Naive thymus-derived CD4-positive, alpha-beta T cell (primary cell): ENCODE data around the gene CCDC200. TPM values are rescaled to one million over a fixed set of nuclear protein-coding genes. Genes with fewer than 3 reads are reported as not detected.
A peak's percentile ranks its signal among the peaks of the same experiment; 100 is the strongest.

Source experiments
- ATAC-seq: fragments of 150-1000 bp; cut with Tn5 transposase; 2 replicates; pipeline ENCODE4 v1.10.0; 2021; ENCODE audit warnings: mild to moderate bottlenecking, moderate library complexity
- CTCF ChIA-PET: fragments of 350-600 bp; sonication (Branson Sonifier 250); formaldehyde crosslinking; loops from one replicate; lab custom pipeline; 2021; ENCODE audit warnings: antibody characterized with exemption; lab: Charles Lee
- POLR2A ChIA-PET: fragments of 350-600 bp; sonication (Branson Sonifier 250); formaldehyde crosslinking; loops from one replicate; lab custom pipeline; 2021; ENCODE audit warnings: antibody characterized with exemption, inconsistent platforms; lab: Charles Lee
- DNase-seq, 9 donors: peaks; one replicate each; pipeline versions ENCODE4 v3.0.0 to v3.0.0-alpha.2; 2020 to 2022; ENCODE audit warnings: mixed read lengths in 1 of 9
- H3K27ac ChIP-seq: one replicate; pipeline ENCODE4 v1.7.0; 2013; ENCODE audit warnings: mild to moderate bottlenecking, low read depth, low read length, moderate library complexity
- H3K27me3 ChIP-seq, 2 donors: one replicate each; pipeline ENCODE4 v1.7.0; 2013; ENCODE audit warnings: low read length in 2 of 2, mild to moderate bottlenecking in 2 of 2, moderate library complexity in 2 of 2; ENCODE audit not compliant: control insufficient read depth in 2 of 2, insufficient read depth in 2 of 2
- H3K36me3 ChIP-seq, 3 experiments: 1 replicate in 2 of 3; 2 replicates in 1 of 3; pipeline ENCODE4 v1.7.0; 2013; ENCODE audit warnings: low read length in 3 of 3, mild to moderate bottlenecking in 3 of 3, moderate library complexity in 1 of 3; ENCODE audit not compliant: insufficient read depth in 3 of 3, control insufficient read depth in 2 of 3
- H3K4me1 ChIP-seq, 2 donors: one replicate each; pipeline ENCODE4 v1.7.0; 2013; ENCODE audit warnings: low read length in 2 of 2, mild to moderate bottlenecking in 2 of 2, moderate library complexity in 1 of 2; ENCODE audit not compliant: control insufficient read depth in 2 of 2, insufficient read depth in 2 of 2
- H3K4me3 ChIP-seq: 2 replicates; pipeline ENCODE4 v1.7.0; 2013; ENCODE audit warnings: mild to moderate bottlenecking, low read length
- H3K9me3 ChIP-seq, 3 experiments: 1 replicate in 2 of 3; 2 replicates in 1 of 3; pipeline ENCODE4 v1.7.0; 2013; ENCODE audit warnings: low read length in 3 of 3; ENCODE audit not compliant: control insufficient read depth in 2 of 3
- H3K27ac Mint-ChIP-seq, 9 donors: one replicate each; pipeline ENCODE4 v1.8.0; 2020 to 2022; ENCODE audit warnings: mixed read lengths in 9 of 9, mild to moderate bottlenecking in 8 of 9, moderate library complexity in 5 of 9, inconsistent platforms in 2 of 9
- H3K27me3 Mint-ChIP-seq, 5 donors: one replicate each; pipeline ENCODE4 v1.8.0; 2021 to 2022; ENCODE audit warnings: mixed read lengths in 5 of 5, mild to moderate bottlenecking in 1 of 5
- H3K36me3 Mint-ChIP-seq, 5 donors: one replicate each; pipeline ENCODE4 v1.8.0; 2020 to 2022; ENCODE audit warnings: mixed read lengths in 5 of 5, mild to moderate bottlenecking in 3 of 5, inconsistent platforms in 1 of 5
- H3K4me1 Mint-ChIP-seq, 7 donors: one replicate each; pipeline ENCODE4 v1.8.0; 2020 to 2022; ENCODE audit warnings: mixed read lengths in 7 of 7, mild to moderate bottlenecking in 3 of 7, inconsistent platforms in 1 of 7
- H3K4me3 Mint-ChIP-seq, 10 donors: one replicate each; pipeline ENCODE4 v1.8.0; 2020 to 2022; ENCODE audit warnings: mild to moderate bottlenecking in 10 of 10, mixed read lengths in 10 of 10, moderate library complexity in 6 of 10, inconsistent platforms in 2 of 10
- H3K9me3 Mint-ChIP-seq, 11 donors: one replicate each; pipeline ENCODE4 v1.8.0; 2020 to 2022; ENCODE audit warnings: mixed read lengths in 11 of 11, mild to moderate bottlenecking in 4 of 11, inconsistent platforms in 1 of 11, moderate library complexity in 1 of 11
- intact Hi-C, 2 donors: fragments of 100-400 bp; cut with micrococcal nuclease; formaldehyde crosslinking; loops; one replicate each; pipeline ENCODE4 v1.15.1; 2023
- polyA plus RNA-seq, 2 donors: library from polyadenylated mRNA; unstranded; fragments of 300-500 nt; fragmentation: Illumina TruSeq; gene quantifications; one replicate each; pipeline ENCODE4 v1.2.3, GENCODE V29; 2021
- total RNA-seq, 6 experiments: library from RNA in 5 of 6; stranded (reverse) in 5 of 6; gene quantifications; 1 replicate in 5 of 6; 2 replicates in 1 of 6; pipeline ENCODE4 v1.2.3 and lab custom pipeline; 2021 to 2026

CCDC200 gene
- total and polyA plus RNA-seq, 7 experiments from 2014 or later, result 0.72 to 2.0 (median 1.5) TPM; not detected in 3

DNA sequence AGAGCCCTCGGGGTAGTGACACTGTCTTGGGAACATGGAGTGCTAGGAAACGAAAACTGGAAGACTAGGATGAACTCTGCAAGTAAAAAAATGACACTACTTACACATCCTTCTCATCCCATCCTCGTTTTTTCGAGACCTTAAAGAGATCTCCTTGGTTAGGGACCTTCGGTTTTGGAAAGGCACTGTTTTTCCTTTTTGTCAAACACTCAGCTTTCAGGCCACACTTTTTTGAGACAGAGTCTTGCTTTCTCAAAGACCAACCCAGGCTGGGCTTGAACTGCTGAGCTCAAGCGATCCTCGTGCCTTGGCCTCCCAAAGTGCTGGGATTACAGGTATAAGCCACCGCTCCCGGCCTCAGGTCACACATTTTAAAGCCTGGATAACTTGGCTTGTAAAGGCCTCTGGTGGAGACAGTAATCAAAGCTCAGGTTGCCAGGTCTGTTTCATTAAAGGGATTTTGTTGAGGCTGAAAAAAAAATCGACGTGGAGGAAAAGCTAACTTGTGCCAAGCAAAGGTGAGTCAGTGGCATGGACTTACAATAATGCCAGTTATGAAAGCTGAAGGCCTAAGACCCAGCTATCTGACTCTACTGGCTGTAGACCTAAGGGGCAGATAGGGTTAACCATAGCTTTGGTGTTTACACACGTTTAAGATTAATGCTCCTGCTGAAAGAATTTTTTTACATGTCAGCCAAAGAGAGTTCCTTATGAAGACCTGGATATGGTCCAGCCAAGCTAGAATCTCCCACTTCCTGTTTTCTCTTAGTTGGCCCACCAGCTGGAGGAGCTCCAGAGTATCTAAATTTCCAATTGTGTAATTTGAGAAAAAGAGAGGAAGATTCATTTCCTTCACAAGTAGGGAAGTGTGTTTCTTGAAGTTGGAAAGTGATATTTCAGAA lies 56.6 kb downstream of the CCDC200 start:
- Histone ChIP-seq H3K4me1 (peaks cover 35 to 38% of the 10 kb centered on the region in 2 donors), H3K27ac (peak overlapping the region; percentile 97), H3K27me3 (no peaks in the 10 kb centered on the region), H3K36me3 (peaks cover 0 to 3% (median 3%) of the 10 kb centered on the region in 3 experiments), H3K9me3 (no peaks in the 10 kb centered on the region), H3K4me3 (peak overlapping the region; percentile 64)
- Mint-ChIP-seq H3K4me1 (peaks cover 28 to 48% (median 38%) of the 10 kb centered on the region in 7 donors), H3K4me3 (no peak overlapping the region), H3K27ac (no peak overlapping the region), H3K9me3 (no peaks in the 10 kb centered on the region), H3K36me3 (peaks cover 0 to 16% (median 15%) of the 10 kb centered on the region in 5 donors), H3K27me3 (no peaks in the 10 kb centered on the region)
- no peak for ATAC-seq
- intact Hi-C loops, result loop anchor here (1.0 to 5.0 kb wide), 11 partner anchors 39 to 1483 kb away; partner anchors contain the start of genes AARSD1 (in 2 of the 2), IFI35 (in 2 of the 2), ATXN7L3 (in 1 of the 2) and DHX8 (in 1 of the 2)
- CTCF ChIA-PET, result interaction anchor here (0.7 to 1.2 kb wide), 6 partner anchors 8 to 173 kb away, joined by 3 to 7 read pairs (median 4); partner anchors contain the start of genes IFI35 and RPL27
- DNase-seq, result peak in 2 of 9 donors; percentile 7 to 17
- POLR2A ChIA-PET, result interaction anchor here (0.7 to 2.2 kb wide), 27 partner anchors 8 to 1435 kb away, joined by 3 to 15 read pairs (median 4); partner anchors contain the start of genes BRCA1, DHX8, RPL27 and TMEM106A

Other genes with a start within 250 kb of the CCDC200 start
- under 1 TPM in 2 of 5 experiments, not detected in 3; 0.69 to 0.94 TPM for gene PTGES3L, start 248.5 kb downstream of the CCDC200 start, total RNA-seq
- not detected for gene PTGES3L, start 248.5 kb downstream of the CCDC200 start, polyA plus RNA-seq
- 10 to 100 TPM; 12.2 to 21.4 (median 19.4) TPM for gene RUNDC1, start 248.1 kb downstream of the CCDC200 start, total RNA-seq
- gene RUNDC1, start 248.1 kb downstream of the CCDC200 start, polyA plus RNA-seq, result 10 to 100 TPM; 13.2 to 17.0 TPM
- 1,000 to 10,000 TPM in 4 of 5 experiments, 100 to 1,000 TPM in 1; 951 to 1,861 (median 1,662) TPM for gene RPL27, start 230.2 kb downstream of the CCDC200 start, total RNA-seq
- gene RPL27, start 230.2 kb downstream of the CCDC200 start, polyA plus RNA-seq, result 1,000 to 10,000 TPM; 2,130 to 2,713 TPM
- gene IFI35, start 221.8 kb downstream of the CCDC200 start, total RNA-seq, result 100 to 1,000 TPM in 1 of 5 experiments, 10 to 100 TPM in 4; 23.5 to 145 (median 32.1) TPM
- gene IFI35, start 221.8 kb downstream of the CCDC200 start, polyA plus RNA-seq, result 10 to 100 TPM; 49.8 to 50.6 TPM
- gene VAT1, start 206.2 kb downstream of the CCDC200 start, total RNA-seq, result 10 to 100 TPM; 12.8 to 50.9 (median 34.9) TPM
- 10 to 100 TPM; 34.9 to 52.3 TPM for gene VAT1, start 206.2 kb downstream of the CCDC200 start, polyA plus RNA-seq
- gene RND2, start 203.4 kb downstream of the CCDC200 start, total RNA-seq, result under 1 TPM in 4 of 5 experiments, not detected in 1; 0.08 to 0.74 (median 0.38) TPM
- under 1 TPM; 0.15 to 0.33 TPM for gene RND2, start 203.4 kb downstream of the CCDC200 start, polyA plus RNA-seq
- 10 to 100 TPM in 1 of 5 experiments, 1 to 10 TPM in 4; 2.6 to 54.1 (median 5.4) TPM for gene BRCA1, start 103.3 kb downstream of the CCDC200 start, total RNA-seq
- 1 to 10 TPM; 1.1 to 3.0 TPM for gene BRCA1, start 103.3 kb downstream of the CCDC200 start, polyA plus RNA-seq
- gene NBR1, start 57.4 kb downstream of the CCDC200 start, total RNA-seq, result 10 to 100 TPM; 44.6 to 83.0 (median 64.3) TPM
- gene NBR1, start 57.4 kb downstream of the CCDC200 start, polyA plus RNA-seq, result 10 to 100 TPM; 72.2 to 93.2 TPM
- gene TMEM106A, start 16.7 kb downstream of the CCDC200 start, total RNA-seq, result 10 to 100 TPM; 10.4 to 20.7 (median 13.9) TPM
- 1 to 10 TPM; 1.6 to 6.6 TPM for gene TMEM106A, start 16.7 kb downstream of the CCDC200 start, polyA plus RNA-seq
- 1,000 to 10,000 TPM; 2,629 to 6,823 (median 3,564) TPM for gene RNU2-1, start 5.4 kb upstream of the CCDC200 start, total RNA-seq
- not detected for gene RNU2-1, start 5.4 kb upstream of the CCDC200 start, polyA plus RNA-seq
- gene ARL4D, start 170.4 kb upstream of the CCDC200 start, total RNA-seq, result 1 to 10 TPM; 1.7 to 4.8 (median 2.2) TPM
- gene ARL4D, start 170.4 kb upstream of the CCDC200 start, polyA plus RNA-seq, result 1 to 10 TPM; 1.3 to 1.4 TPM